SH-SY5Y (cell line): ENCODE data around the gene LDB3.

Experiments
- GATA2 ChIP-seq: IDR thresholded peaks from 2 replicates; pipeline ENCODE4 v1.6.1; 2011; ENCODE audit warnings: mild to moderate bottlenecking, low read depth, low read length
- GATA3 ChIP-seq: IDR thresholded peaks from 2 replicates; pipeline ENCODE4 v1.6.1; 2011; ENCODE audit warnings: low read depth, mild to moderate bottlenecking, low read length, moderate library complexity

DNA sequence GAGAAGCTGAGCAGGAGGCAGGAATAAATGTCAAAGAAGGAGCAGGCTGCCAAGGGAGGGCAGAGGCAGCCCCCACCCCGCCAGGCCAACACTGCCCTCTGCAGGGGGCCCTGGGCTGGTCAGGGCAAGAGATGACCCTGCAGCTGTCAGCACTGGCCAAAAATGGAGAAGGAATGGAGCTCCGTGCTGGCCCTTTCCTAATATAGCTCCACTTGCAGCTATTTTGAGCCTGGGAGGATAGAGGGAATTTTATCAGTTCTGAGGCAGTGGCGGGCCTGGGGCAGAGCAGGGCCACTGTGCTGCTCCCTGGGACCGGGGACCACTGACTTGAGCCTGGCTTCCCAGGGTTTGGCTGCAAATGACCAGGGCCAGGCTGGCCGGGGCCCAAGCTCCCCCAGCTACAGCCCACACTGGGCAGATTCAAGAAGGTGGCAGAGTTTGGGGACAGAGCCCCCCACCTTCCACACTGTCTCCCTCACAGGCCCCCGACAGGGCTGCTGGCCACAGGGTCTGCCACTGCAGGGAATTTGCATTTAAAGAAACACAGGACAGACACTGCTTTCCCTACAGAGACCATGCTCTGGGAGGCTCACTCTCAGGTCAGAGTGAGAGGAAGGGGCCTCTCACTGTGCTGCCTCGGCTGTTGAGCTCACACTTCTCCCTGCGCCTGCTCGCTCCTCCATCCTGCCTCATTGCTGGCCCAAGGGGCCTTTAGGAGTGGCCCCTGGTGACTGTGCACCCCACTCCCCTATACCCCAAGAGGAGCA lies 16.2 kb downstream of the LDB3 start:
- TF ChIP-seq GATA2 = no peak
- TF ChIP-seq GATA3 = no peak
